HFF-Myc (cell line): ENCODE data around the gene RNLS.

ENCODE experiments used
- DNase-seq: peaks from one replicate; pipeline ENCODE4 v3.0.0-alpha.2; 2011; ENCODE audit warnings: low read depth; ENCODE audit errors: extremely low read depth
- H3K4me3 ChIP-seq: replicated peaks from 2 replicates; pipeline ENCODE4 v1.5.1; 2011; ENCODE audit warnings: low read depth, mild to moderate bottlenecking, control low read depth, low read length
- CTCF ChIP-seq: IDR thresholded peaks from 2 replicates; pipeline ENCODE4 v1.5.1; 2012; ENCODE audit warnings: mild to moderate bottlenecking, low read depth, low read length, control low read depth; ENCODE audit errors: missing control alignments

The RNLS gene

GRCh38 chr10:88256886-88257285 is 326.2 kb downstream of the RNLS start:
- no peak overlapping the region for H3K4me3 ChIP-seq
- no peak for DNase-seq
- TF ChIP-seq CTCF, result no peak

GRCh38 chr10:88256013-88256680 is 327.0 kb downstream of the RNLS start:
- no peak overlapping the region for H3K4me3 ChIP-seq
- no peak for DNase-seq
- no peak for TF ChIP-seq CTCF

GRCh38 chr10:88254091-88254490 is 329.0 kb downstream of the RNLS start:
- no peak for TF ChIP-seq CTCF
- DNase-seq, result peak; percentile 50
- H3K4me3 ChIP-seq, result no peak overlapping the region

GRCh38 chr10:88253622-88254021 is 329.5 kb downstream of the RNLS start:
- DNase-seq, result no peak
- TF ChIP-seq CTCF, result no peak
- no peak overlapping the region for H3K4me3 ChIP-seq

- TF ChIP-seq CTCF, result no peak
- no peak overlapping the region for H3K4me3 ChIP-seq
- DNase-seq, result no peak
Measured at GRCh38 chr10:88253128-88253527, 330.0 kb downstream of the RNLS start.

GRCh38 chr10:88249450-88249849 is 333.7 kb downstream of the RNLS start:
- H3K4me3 ChIP-seq, result no peak overlapping the region
- TF ChIP-seq CTCF, result no peak
- no peak for DNase-seq

- DNase-seq, result no peak
- no peak overlapping the region for H3K4me3 ChIP-seq
- TF ChIP-seq CTCF, result no peak
Measured at GRCh38 chr10:88246675-88247074, 336.4 kb downstream of the RNLS start.
